Right renal pelvis (tissue), 4 donors: ENCODE results near the gene RHEB. TPM values are rescaled to one million over a fixed set of nuclear protein-coding genes. Genes with fewer than 3 reads are reported as not detected.

ENCODE experiments used
- DNase-seq, 4 donors: peaks; one replicate each; pipeline ENCODE4 v3.0.0-alpha.2; 2013; ENCODE audit warnings: low read depth in 4 of 4, low spot score in 3 of 4, missing footprints in 1 of 4
- polyA plus RNA-seq, 4 donors: library from polyadenylated mRNA; unstranded; fragments of 120-200 nt; gene quantifications; one replicate each; pipeline ENCODE4 v1.2.1, GENCODE V29; 2013; ENCODE audit not compliant: insufficient read length in 4 of 4

Gene RHEB
- polyA plus RNA-seq, 4 donors: 147 to 166 (median 155) TPM

DNA sequence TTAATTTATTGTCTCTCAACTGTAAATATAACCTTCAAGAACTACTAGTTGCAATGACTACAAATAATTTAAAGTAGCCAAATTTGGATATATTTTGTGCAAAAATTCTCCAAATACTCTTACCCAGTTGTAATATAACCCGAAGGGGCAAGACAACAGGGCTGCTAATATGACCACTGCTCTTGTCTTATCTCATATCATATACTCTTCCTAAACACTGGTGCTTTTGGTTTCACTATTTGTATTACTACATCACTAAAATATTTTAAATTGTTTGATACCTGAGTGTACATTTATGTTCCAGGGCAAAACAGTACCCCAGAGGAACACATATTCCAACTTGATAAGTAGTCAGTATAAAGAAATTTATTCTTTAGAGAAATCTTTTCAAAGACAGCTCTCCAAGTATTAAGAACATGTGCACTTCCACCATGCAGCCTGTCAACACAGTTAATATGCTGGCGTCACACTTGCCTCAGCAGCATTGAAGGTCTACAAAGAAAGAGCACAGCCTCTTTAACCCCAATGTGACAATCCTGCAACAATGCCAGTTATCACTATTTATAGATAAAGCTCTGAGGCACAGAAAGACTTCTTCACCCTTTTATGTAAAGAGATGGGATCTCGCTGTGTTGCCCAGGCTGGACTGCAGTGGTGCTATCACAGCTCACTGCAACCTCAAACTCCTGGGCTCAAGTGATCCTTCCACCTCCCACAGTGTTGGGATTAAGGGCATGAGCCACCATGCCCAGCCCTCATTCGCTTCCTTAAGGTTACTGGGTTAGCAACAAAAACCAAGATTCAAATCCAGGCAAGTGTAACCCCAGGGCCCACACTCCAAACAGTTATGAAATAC, 37.8 kb downstream of the RHEB start:
- no peak for DNase-seq

DNA sequence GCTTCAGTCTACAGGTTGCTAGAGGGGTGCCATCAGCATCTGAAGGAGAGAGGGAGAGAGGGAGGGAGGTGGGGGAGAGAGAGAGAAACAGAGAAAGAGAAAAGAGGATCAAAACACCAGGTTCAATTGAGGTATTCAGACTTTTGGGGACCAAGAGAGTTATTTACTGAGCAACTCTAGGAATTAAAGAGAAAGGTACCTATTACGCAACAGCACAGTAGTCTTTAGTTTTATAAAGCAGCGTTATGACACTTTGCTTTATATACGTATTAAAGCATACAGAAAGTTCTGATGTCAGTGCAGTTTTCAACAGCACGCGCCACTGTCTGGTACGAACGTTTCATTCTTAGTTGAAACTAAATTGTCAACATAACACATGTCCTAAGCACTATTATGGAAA, 41.8 kb downstream of the RHEB start:
- DNase-seq: no peak

DNA sequence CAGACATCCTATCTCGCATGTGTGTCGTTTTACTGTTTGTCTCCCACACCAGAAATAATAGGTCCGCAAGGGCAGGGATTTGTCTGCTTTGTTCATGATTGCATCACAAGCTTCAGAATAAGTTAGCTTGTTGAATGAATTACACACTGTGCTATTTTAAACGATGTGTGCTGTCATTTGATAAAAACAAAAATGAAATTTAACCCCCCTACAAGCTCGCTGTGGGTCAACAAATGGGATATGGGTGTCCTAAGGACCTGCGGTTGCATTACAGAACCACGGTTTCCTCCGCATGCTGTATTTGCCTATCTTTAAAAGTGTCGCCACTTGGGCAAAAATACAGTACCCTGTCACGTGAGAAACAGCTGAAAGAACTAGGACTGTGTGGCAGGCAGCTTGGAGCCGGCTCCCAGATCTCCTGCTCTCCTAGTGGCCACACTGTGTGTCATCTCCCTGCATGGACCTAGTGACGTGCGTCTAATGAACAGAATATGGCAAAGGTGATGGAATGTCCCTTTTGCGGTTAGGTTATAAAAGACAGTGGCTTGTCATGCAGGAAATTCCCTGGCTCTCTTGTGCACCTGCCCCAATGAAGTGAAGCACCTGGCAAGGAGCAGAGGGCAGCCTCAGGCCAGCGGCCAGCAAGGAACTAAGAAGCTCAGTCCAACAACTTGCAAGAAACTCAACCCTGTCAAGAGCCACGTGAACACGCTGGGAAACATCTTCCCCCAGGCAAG, 46.9 kb downstream of the RHEB start:
- DNase-seq: no peak

DNA sequence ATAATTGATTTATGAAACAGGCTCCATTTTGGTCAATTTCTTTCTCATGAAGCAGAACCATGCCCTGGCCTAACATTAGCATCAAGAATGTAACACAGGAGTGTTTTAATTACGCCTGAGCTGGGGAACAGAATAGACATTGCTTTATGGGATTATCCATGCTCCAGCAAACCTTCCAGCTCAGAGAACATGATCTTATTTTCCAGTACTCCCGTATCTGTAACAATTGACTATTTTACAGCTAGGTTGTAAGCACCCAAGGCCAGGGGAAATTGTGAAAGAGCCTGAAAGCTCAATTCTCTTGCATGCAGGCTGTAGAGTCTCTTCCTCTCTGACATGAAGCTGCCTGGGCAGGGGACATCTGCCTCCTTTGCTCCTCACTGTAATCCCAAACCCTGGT, 49.0 kb downstream of the RHEB start:
- DNase-seq: no peak

DNA sequence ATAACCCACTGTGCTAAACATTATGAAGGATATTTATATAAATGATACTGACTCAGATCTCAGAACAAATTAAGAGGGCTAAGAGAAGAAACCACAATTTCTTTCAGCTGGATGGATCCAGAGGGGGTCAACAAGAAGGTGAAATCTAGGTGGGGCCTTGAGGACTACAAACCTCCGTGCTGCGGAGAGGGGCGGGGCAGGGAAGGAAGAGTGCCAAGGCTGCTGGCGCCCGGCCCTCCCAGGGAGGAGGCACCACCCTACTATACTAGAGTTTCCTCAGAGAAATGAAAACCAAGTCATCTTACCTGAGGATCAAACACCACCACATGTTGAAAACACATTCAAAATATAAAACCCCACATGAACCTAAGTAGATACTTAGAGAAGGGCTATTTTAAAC, 50.4 kb downstream of the RHEB start:
- no peak for DNase-seq

DNA sequence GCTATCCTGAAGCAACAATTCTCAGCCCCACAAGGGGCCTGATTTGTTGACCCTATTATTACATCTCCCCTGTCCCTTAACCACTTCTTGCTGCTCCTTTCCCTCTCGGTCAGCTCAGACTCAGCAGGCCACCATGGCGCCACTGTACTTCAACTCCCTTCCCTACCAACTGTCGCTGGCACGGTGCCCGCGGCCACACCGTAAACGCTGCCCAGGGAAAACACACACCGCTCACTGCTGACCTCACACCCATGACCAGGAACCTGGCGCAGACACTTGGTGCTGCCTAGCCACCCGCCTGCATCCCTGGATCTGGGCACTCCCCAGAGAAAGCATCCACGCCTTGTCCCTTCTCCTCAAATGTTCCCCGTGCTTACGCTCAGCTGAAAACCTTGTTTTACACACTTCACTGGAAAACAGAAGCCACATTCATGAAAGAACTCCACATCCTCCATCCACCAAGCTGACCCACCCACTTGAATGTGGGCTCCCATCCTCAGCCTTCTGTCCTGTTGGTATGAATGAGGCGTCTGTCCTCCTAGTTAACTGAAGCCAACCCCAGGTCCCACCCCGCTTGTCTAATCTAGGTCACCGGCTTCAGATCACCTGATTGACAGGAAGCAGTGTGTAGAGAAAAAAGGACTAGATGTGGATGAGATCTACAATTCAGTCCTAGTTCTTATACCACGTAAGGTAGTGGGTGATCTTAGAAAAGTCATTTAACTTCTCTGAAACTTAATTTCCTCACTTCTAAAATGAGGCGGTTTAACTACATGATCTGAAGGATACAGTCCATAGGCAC, 51.3 kb downstream of the RHEB start:
- no peak for DNase-seq

DNA sequence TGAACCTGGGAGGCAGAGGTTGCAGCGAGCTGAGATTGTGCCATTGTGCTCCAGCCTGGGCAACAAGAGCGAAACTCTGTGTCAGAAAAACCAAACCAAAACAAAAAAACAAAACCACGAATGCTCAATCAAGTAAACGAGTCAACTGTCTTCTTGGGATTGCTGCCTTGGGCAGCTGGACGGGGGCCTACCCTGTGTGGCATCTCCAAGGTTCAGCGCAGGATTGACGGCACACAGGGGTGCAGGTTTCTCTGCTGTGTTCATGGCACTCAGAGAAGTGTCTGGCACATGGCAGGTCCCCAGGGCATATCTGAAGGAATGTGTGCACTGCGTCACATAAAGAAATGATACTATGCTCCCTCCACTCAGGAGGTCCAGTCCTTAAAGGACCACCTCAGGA, 54.5 kb downstream of the RHEB start:
- no peak for DNase-seq

DNA sequence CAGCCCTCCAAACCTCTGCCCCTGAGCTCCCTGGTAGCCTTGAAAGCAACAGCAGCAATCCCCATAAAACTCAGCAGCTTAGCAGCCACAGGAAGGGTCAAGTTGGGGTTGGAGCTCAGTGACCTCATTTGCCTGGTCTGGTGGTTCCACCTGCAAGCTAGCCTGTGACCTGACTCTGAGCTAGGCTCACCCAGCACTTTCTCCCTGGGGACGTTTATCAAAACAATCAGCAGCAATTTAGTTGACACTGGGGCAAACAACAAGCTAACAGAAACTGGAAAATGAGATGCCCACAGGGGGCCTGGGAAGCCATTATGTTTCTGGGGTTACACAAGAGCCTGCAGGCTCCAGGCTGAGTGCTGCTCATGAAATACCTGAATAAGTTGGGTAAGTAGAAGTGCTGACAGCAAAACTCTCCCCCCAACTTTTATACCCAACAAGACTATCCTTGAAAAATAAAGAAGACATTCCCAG, 57.4 kb downstream of the RHEB start:
- DNase-seq: no peak

DNA sequence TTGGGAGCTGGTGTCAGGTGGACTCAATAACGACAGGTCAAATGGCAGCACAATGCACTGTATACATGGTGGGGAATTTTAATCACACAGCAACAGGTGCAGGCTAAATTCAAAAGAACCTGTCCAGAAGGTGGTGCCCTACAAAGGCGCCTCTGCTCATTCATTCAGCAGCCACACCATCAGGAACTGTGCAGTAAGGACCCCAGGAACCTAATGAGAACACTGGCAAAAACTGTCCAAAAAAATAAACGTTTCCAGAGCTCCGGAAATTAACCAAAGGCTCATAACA, 57.8 kb downstream of the RHEB start:
- no peak for DNase-seq

DNA sequence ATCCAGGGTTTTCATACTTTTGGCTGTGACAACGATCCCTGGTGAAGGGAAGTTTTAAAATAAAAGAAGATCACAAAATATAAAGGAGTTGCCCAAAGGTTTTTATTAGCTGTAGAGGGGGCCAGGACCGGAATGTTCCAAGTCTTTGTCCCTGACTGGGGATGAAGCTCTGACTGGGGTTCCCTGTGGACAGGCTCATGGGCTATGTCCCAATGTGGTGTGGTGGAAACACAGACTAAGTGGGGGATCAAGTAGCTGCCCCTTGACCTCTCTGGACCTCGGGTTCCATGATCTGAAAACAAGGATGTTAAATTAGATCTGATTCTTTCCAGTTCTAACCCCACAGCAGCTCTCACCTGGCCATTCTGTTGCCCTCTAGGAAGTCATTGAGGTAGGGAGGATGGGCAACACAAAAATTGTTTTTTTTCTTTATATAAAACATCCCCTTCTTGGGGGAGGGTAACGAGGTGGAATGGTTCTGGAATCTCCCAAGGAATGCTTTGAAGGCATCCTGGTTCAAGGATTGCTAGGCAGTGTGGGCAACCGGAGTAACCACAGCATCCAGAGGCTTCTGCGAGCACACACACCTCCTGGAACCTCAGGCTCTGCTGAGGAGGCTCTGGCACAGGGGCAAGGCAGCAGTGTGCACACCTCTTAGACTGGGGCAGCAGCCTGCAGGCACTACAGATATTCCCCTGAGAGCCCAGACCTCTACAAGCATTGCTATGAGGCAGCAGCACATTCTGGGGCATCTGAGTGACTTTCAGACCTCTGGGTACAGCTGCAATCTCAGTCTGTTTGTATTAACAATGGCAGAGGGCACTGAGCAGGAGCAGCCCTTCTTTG, 58.4 kb downstream of the RHEB start:
- no peak for DNase-seq

DNA sequence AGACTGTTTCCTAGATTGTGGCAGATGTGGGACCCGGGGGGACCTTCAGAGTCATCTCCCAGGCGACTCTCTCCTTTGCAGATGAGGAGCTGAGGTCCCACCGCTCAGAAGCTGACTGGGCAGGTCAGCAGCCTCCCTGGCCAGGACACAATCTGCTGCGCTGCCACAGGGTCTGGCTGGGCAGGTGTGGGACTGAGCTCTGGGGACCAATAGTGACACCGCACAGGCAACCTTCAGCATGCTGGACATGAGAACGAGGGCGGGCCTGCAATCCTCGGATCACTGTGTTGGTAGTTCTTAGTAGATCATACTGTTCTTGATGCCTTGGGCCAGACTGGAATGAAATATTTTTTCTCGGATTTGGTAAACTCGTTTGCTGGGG, 59.2 kb downstream of the RHEB start:
- DNase-seq: no peak

DNA sequence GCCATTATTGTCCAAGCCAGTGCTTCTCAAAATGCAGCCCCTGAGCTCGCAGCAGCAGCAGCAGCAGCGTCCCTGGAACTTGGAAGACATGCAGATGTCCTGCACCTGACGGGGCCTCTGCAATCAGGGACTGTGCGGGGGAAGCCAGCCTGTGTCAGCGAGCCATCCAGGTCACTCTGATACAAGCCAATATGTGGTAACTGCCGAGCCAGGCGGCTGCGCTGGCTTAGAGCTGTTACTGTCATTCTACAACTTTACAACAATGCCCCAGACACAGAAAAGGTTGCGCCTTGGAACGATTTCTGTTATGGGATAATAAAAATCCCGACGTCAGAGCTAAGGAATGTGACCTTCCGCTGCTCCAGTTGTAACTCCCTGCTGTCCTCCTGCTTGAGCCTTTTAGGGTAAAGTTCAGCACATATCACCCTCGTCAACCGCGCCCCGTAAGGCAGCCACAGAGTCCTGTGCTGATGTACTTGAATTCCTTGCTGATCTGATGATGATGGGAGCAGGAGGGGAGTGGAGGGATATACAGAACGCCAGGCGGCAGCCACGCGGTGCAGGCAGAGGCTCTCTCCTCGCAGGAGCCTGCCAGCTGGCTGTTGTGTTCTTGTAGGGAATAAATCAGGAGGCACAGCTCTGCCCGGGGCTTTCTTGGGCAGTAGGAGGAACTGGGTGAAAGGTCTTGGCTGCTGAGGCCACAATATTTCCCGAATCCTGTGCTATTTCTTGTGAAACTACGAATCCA, 59.8 kb downstream of the RHEB start:
- DNase-seq: peak; percentile 73 to 81 (median 79)

DNA sequence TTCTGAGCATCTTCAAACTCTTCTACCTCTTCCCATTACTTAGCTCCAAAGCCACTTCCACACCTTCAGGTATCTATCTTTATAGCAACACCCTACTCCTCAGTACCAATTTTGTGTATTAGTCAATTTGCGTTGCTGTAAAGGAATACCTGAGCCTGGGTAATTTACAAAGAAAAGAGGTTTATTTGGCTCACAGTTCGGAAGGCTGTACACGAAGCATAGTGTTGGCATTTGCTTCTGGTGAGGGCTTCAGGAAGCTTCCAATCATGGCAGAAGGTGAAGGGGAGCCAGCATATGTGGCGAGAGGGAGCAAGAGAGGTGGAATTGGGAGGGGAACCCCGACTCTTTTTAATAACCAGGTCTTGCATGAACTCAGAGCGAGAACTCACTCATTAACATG, 62.2 kb downstream of the RHEB start:
- no peak for DNase-seq

DNA sequence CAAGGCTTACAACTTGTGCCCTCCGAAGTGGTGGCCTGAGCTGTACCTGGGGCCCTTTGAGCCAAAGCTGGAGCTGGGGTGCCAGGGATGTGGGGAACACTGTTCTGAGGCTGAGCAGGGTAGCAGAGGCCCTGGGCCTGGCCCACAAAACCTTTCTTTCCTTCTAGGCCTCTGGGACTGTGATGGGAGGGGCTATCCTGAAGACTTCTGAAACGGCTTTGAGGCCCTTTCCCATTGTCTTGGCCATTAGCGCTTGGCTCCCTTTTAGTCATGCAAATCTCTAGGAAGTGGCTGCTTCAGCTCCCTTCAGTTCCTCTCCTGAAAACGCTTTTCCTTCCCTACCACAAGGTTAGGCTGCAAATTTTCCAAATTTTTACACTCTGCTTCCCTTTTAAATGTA, 62.9 kb downstream of the RHEB start:
- DNase-seq: no peak

DNA sequence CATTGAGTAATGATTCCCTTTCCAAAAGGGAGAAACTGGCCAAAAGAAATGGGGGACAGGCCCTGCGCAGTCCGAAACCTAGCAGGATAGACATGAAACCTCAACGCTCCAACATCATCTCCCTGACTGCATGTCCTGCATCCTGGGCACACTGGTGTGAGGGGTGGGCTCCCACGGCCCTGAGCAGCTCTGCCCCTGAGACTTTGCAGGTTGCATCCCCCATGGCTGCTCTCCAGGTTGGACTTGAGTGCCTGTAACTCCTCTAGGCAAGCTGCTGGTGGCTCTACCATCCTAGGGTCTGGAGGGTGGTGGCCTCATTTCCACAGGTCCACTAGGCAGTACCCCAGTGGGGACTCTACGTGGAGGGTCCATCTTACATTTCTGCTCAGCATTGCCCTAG, 63.4 kb downstream of the RHEB start:
- DNase-seq: no peak

DNA sequence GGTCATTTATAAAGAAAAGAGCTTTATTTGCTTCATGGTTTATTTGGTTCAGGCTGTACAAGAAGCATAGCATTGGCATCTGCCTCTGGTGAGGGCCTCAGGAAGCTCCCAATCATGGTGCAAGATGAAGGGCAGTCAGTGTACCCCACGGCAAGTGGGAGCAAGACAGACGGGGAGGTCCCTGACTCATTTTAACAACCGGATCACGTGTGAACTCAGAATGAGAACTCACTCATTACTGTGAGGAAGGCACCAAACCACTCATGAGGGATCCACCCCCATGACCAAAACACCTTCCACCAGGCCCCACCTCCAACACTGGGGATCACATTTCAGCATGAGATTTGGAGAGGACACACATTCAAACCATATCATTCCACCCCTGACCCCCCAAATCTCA, 64.0 kb downstream of the RHEB start:
- DNase-seq: no peak

DNA sequence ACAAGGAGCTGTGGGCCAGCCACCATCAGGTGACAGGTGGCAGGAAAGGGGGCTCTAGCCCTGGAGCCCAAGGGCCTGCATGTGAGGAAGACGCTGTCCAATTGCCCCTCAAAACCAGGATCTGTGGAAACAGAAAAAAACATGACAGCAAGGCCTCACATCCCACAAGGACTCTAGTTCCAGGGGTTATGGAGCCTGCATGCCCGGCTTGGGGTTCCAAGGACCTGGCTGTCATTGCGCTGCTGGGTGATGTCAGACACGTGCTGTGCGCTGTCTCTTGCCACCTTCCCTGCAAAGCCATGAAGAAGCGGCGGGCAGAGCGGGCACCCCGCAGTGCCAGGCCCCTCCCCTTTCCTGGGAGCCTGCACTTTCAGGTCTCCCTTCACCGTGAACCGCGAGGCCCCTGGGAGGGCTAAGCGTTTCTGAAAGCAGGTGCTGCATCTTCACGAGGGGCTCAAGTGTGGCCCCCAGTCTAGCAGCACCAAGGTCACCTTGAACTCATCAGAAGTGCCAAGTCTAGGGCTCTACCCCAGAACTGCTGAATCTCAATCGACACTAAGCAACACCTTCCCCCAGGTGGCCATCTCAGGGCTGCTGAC, 64.7 kb downstream of the RHEB start:
- no peak for DNase-seq

DNA sequence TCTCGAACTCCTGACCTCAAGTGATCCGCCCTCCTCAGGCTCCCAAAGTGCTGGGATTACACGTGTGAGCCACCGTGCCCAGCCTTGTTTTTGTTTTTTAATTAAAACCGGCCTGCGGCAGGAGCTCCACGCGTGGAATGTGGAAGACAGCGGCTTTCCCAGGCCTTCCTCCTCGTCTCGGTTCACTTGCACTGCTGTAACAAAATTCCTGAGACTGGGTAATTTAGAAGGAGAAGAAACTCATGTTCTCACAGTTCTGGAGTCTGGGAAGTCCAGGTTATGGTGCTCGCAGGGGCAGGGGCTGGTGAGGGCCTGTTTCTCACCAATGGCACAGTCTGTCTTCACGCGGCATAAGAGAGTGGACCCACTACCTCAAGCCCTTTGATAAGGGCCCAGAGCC, 65.4 kb downstream of the RHEB start:
- no peak for DNase-seq

DNA sequence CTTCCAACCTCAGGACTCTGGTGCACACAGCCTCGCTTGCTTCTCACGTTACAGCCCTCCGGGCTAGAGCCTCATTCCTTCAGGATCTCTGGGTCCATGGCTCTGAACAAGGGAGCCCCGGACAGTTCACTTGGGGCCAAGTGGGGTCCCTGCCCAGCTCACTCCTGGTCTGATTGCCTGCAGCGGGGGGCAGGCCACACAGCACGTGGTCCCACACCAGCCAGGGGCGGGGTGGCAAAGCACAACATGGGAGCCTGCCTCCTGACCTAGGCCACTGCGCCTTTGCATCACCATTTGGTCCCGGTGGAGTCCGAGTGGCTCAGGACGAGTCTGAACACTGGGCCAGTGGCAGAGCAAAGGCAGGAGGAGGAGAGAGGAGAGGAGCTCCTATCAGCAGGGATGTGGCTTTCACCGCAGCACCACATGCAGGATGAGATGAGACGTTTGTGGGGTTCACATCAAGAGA, 66.3 kb downstream of the RHEB start:
- DNase-seq: no peak
